Measurements from ENCODE around the gene CORO2A. TPM values are rescaled to one million over a fixed set of nuclear protein-coding genes. Genes with fewer than 3 reads are reported as not detected.
"Not testable (repeated sequence)": the region's sequence is repeated elsewhere in the genome, so short reads cannot be mapped to it uniquely, and the experiment has no call there.

The CORO2A gene
- total RNA-seq, 1 experiment from 2014 or later: 12.5 TPM

- peak; percentile 20 for DNase-seq (ENCODE audit: low read depth)
Measured at GRCh38 chr9:98085944-98086343, 106.5 kb downstream of the CORO2A start.

GRCh38 chr9:98085058-98085457, 107.4 kb downstream of the CORO2A start:
- no peak for DNase-seq (ENCODE audit: low read depth)

GRCh38 chr9:98084396-98084795, 108.0 kb downstream of the CORO2A start:
- no peak for DNase-seq (ENCODE audit: low read depth)

GRCh38 chr9:98083566-98084183, 108.8 kb downstream of the CORO2A start:
- no peak for DNase-seq (ENCODE audit: low read depth)

GRCh38 chr9:98083061-98083501, 109.4 kb downstream of the CORO2A start:
- DNase-seq (ENCODE audit: low read depth): no peak

- DNase-seq (ENCODE audit: low read depth): peak; percentile 77
Measured at GRCh38 chr9:98081477-98082219, 110.8 kb downstream of the CORO2A start.

- DNase-seq (ENCODE audit: low read depth): no peak
Measured at GRCh38 chr9:98080780-98081179, 111.7 kb downstream of the CORO2A start.

GRCh38 chr9:98080326-98080725, 112.1 kb downstream of the CORO2A start:
- DNase-seq (ENCODE audit: low read depth): no peak

GRCh38 chr9:98078895-98079294, 113.5 kb downstream of the CORO2A start:
- DNase-seq (ENCODE audit: low read depth): no peak

GRCh38 chr9:98076514-98076890, 115.9 kb downstream of the CORO2A start:
- not testable (repeated sequence) for DNase-seq (ENCODE audit: low read depth)

GRCh38 chr9:98075332-98075805, 117.1 kb downstream of the CORO2A start:
- DNase-seq (ENCODE audit: low read depth): peak; percentile 90

GRCh38 chr9:98074115-98074990, 118.1 kb downstream of the CORO2A start:
- peak; percentile 67 for DNase-seq (ENCODE audit: low read depth)

GRCh38 chr9:98071737-98072136, 120.7 kb downstream of the CORO2A start:
- no peak for DNase-seq (ENCODE audit: low read depth)

Small RNA genes lying within 50 kb of the gene (small RNA-seq; reads per million reads assigned to genes)
- gene MIR6854: not detected
- gene RF00017: not detected

Other genes with a start within 250 kb of the CORO2A start
- gene ANP32B, start 209.3 kb downstream of the CORO2A start, total RNA-seq (2014; rRNA removed; shearing (Covaris generic)): 16.8 and 53.1 TPM in 2 replicates
- gene NANS, start 135.9 kb downstream of the CORO2A start, total RNA-seq (2014; rRNA removed; shearing (Covaris generic)): 92.2 and 93.3 TPM in 2 replicates
- gene TRIM14, start 73.4 kb downstream of the CORO2A start, total RNA-seq (2014; rRNA removed; shearing (Covaris generic)): 26.8 and 31.0 TPM in 2 replicates
- 36.6 and 36.9 TPM in 2 replicates for gene TBC1D2, start 63.0 kb upstream of the CORO2A start, total RNA-seq (2014; rRNA removed; shearing (Covaris generic))

Data from HT1080 (cell line).